Omental fat pad (tissue), 4 donors: Measurements from ENCODE around the gene BIRC2. TPM values are rescaled to one million over a fixed set of nuclear protein-coding genes. Genes with fewer than 3 reads are reported as not detected.

Experiments
- ATAC-seq: fragments of 150-250 bp; one replicate; pipeline ENCODE4 v1.9.1; 2016; ENCODE audit warnings: mild to moderate bottlenecking, moderate library complexity; ENCODE audit not compliant: low FRiP score
- DNase-seq: peaks from one replicate; pipeline ENCODE4 v3.0.0-alpha.2; 2019; ENCODE audit warnings: low spot score
- total RNA-seq, 4 donors: library from RNA; depleted of rRNA; stranded (reverse); fragments of >200 nt; gene quantifications; one replicate each; pipeline ENCODE4 v1.1.0, GENCODE V29; 2016
- TF ChIP-seq, protein P1 (sequence below), 3 donors: fragments of 450-650 bp; IDR thresholded peaks; one replicate each; pipeline ENCODE4 v1.5.1; 2016 to 2017; ENCODE audit warnings: antibody characterized with exemption in 3 of 3, mild to moderate bottlenecking in 3 of 3, moderate library complexity in 2 of 3

Gene BIRC2
- total RNA-seq, 4 donors from 2014 or later: 39.4 to 56.0 (median 53.4) TPM

GRCh38 chr11:102402548-102402947 lies 55.5 kb downstream of the BIRC2 start:
- ATAC-seq: no peak
- no peak for DNase-seq
- TF ChIP-seq, protein P1, sequence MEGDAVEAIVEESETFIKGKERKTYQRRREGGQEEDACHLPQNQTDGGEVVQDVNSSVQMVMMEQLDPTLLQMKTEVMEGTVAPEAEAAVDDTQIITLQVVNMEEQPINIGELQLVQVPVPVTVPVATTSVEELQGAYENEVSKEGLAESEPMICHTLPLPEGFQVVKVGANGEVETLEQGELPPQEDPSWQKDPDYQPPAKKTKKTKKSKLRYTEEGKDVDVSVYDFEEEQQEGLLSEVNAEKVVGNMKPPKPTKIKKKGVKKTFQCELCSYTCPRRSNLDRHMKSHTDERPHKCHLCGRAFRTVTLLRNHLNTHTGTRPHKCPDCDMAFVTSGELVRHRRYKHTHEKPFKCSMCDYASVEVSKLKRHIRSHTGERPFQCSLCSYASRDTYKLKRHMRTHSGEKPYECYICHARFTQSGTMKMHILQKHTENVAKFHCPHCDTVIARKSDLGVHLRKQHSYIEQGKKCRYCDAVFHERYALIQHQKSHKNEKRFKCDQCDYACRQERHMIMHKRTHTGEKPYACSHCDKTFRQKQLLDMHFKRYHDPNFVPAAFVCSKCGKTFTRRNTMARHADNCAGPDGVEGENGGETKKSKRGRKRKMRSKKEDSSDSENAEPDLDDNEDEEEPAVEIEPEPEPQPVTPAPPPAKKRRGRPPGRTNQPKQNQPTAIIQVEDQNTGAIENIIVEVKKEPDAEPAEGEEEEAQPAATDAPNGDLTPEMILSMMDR (IDR thresholded peaks at IDR 0.05): no peak

DNA sequence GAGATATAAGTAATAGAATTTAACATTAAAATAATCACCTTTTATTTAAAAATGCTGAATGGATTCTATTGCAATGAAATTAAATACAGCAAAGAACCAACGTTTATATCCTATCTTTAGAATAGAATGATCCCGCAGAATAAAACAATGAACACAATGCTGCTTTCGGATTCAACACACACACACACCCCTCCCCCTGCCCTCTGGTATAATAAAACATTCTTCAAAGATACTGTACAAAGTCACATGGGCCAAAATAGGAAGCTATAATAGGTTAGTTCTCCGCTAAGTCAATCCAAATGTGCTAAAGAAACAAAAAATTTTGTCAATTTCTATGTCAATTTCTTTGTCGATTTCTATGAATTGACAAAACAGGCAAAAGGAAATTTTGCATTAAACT lies 58.5 kb downstream of the BIRC2 start:
- ATAC-seq: no peak
- TF ChIP-seq, protein P1 (IDR thresholded peaks at IDR 0.05): no peak

GRCh38 chr11:102406099-102406498 lies 59.1 kb downstream of the BIRC2 start:
- ATAC-seq (no peak), DNase-seq (no peak)
- TF ChIP-seq, protein P1 (IDR thresholded peaks at IDR 0.05): no peak

More for the DNA sequence above, 58.5 kb downstream of the BIRC2 start:
- DNase-seq: no peak

DNA sequence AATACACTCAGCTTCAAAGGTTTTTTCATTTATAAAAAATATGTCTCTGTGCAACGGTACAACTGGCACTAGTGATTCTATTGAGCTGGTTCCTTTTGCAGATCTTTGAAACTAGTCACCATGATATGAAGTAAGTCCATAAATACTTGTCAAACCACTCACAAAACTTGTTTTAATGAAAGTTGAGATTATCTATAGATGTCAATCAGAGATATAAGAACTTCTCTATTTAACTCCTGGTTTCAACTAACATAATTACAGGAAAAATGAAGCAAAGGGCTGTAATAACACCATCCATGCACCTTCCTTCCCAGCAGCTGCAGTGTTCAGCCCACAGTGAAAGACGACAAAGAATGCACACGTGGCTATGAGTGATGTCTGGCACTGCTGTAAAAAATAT lies 60.9 kb downstream of the BIRC2 start:
- DNase-seq: no peak
- TF ChIP-seq, protein P1 (IDR thresholded peaks at IDR 0.05): no peak
- ATAC-seq: no peak

GRCh38 chr11:102408339-102408738 lies 61.3 kb downstream of the BIRC2 start:
- TF ChIP-seq, protein P1 (IDR thresholded peaks at IDR 0.05): no peak
- ATAC-seq: no peak
- DNase-seq: no peak

GRCh38 chr11:102410382-102410784 lies 63.4 kb downstream of the BIRC2 start:
- peak; percentile 33 for ATAC-seq
- TF ChIP-seq, protein P1 (IDR thresholded peaks at IDR 0.05): no peak
- no peak for DNase-seq

DNA sequence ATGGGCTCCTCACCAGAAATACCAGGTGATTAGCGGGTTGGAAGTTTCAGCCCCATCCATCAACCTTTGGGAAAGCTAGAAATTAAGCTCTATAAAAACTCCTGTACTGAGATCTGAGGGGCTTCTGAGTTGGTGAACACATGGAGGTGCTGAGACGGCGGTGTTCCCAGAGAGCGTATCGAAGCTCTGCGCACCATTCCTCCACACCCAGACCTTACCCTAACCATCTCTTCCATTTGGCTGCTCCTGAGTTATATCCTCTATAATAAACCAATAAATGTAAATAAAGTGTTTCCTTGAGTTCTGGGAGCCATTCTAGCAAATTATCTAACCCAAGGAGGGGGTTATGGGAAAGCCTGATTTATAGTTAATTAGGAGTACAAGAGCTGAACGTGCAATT lies 64.1 kb downstream of the BIRC2 start:
- TF ChIP-seq, protein P1 (IDR thresholded peaks at IDR 0.05): no peak
- DNase-seq (no peak), ATAC-seq (no peak)
